ENCODE data around the gene SPDYE2B.
"Not testable (repeated sequence)": the region's sequence is repeated elsewhere in the genome, so short reads cannot be mapped to it uniquely, and the experiment has no call there.

DNA sequence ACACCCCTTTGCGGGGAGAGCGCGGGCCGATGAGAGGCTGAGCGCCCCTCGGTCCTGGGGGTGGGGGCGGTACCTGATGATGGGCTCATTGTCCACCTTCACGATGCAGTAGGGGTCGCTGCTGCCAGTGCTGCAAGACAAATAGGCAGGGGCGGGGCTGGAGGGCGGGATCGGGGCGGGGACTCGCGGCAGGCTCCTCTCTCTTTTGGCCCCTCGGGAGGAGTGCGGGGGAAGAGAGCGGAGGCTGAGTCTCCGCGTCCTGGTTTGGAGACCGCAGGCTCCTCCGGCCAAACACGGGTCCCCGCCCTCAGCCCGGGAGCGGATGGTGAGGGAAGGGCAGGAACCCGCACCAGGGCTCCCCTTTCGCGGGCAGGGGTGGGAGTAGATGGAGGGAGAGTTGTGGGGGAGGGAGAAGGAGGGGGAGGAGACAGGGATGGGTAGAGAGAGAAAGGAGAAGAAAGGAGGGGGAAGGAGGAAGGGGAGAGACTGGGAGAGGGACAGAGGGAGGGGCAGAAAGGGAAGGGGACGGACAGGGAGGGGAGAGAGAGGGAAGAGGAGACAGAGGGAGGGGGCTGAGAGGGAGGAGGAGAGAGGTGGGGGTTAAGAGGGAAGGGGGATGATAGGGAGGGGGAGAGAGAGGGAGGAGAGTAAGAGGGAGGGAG lies 39.0 kb upstream of the SPDYE2B start:
- TF ChIP-seq YY1 (IDR thresholded peaks at IDR 0.05; ENCODE audit: insufficient read depth, insufficient read length); SUZ12 (IDR thresholded peaks at IDR 0.05; ENCODE audit: extremely low read depth, insufficient read depth, insufficient read length): not testable (repeated sequence)
